Naive thymus-derived CD4-positive, alpha-beta T cell (primary cell): Measurements from ENCODE around the gene WDFY1. TPM values are rescaled to one million over a fixed set of nuclear protein-coding genes. Genes with fewer than 3 reads are reported as not detected.
A peak's percentile ranks its signal among the peaks of the same experiment; 100 is the strongest.

ENCODE experiments used
- ATAC-seq: fragments of 150-1000 bp; cut with Tn5 transposase; 2 replicates; pipeline ENCODE4 v1.10.0; 2021; ENCODE audit warnings: mild to moderate bottlenecking, moderate library complexity
- CTCF ChIA-PET: fragments of 350-600 bp; sonication (Branson Sonifier 250); formaldehyde crosslinking; loops from one replicate; lab custom pipeline; 2021; ENCODE audit warnings: antibody characterized with exemption; lab: Charles Lee
- POLR2A ChIA-PET: fragments of 350-600 bp; sonication (Branson Sonifier 250); formaldehyde crosslinking; loops from one replicate; lab custom pipeline; 2021; ENCODE audit warnings: antibody characterized with exemption, inconsistent platforms; lab: Charles Lee
- DNase-seq, 9 donors: peaks; one replicate each; pipeline versions ENCODE4 v3.0.0 to v3.0.0-alpha.2; 2020 to 2022; ENCODE audit warnings: mixed read lengths in 1 of 9
- H3K27ac ChIP-seq: one replicate; pipeline ENCODE4 v1.7.0; 2013; ENCODE audit warnings: mild to moderate bottlenecking, low read depth, low read length, moderate library complexity
- H3K27me3 ChIP-seq, 2 donors: one replicate each; pipeline ENCODE4 v1.7.0; 2013; ENCODE audit warnings: low read length in 2 of 2, mild to moderate bottlenecking in 2 of 2, moderate library complexity in 2 of 2; ENCODE audit not compliant: control insufficient read depth in 2 of 2, insufficient read depth in 2 of 2
- H3K36me3 ChIP-seq, 3 experiments: 1 replicate in 2 of 3; 2 replicates in 1 of 3; pipeline ENCODE4 v1.7.0; 2013; ENCODE audit warnings: low read length in 3 of 3, mild to moderate bottlenecking in 3 of 3, moderate library complexity in 1 of 3; ENCODE audit not compliant: insufficient read depth in 3 of 3, control insufficient read depth in 2 of 3
- H3K4me1 ChIP-seq, 2 donors: one replicate each; pipeline ENCODE4 v1.7.0; 2013; ENCODE audit warnings: low read length in 2 of 2, mild to moderate bottlenecking in 2 of 2, moderate library complexity in 1 of 2; ENCODE audit not compliant: control insufficient read depth in 2 of 2, insufficient read depth in 2 of 2
- H3K4me3 ChIP-seq: 2 replicates; pipeline ENCODE4 v1.7.0; 2013; ENCODE audit warnings: mild to moderate bottlenecking, low read length
- H3K9me3 ChIP-seq, 3 experiments: 1 replicate in 2 of 3; 2 replicates in 1 of 3; pipeline ENCODE4 v1.7.0; 2013; ENCODE audit warnings: low read length in 3 of 3; ENCODE audit not compliant: control insufficient read depth in 2 of 3
- H3K27ac Mint-ChIP-seq, 9 donors: one replicate each; pipeline ENCODE4 v1.8.0; 2020 to 2022; ENCODE audit warnings: mixed read lengths in 9 of 9, mild to moderate bottlenecking in 8 of 9, moderate library complexity in 5 of 9, inconsistent platforms in 2 of 9
- H3K27me3 Mint-ChIP-seq, 5 donors: one replicate each; pipeline ENCODE4 v1.8.0; 2021 to 2022; ENCODE audit warnings: mixed read lengths in 5 of 5, mild to moderate bottlenecking in 1 of 5
- H3K36me3 Mint-ChIP-seq, 5 donors: one replicate each; pipeline ENCODE4 v1.8.0; 2020 to 2022; ENCODE audit warnings: mixed read lengths in 5 of 5, mild to moderate bottlenecking in 3 of 5, inconsistent platforms in 1 of 5
- H3K4me1 Mint-ChIP-seq, 7 donors: one replicate each; pipeline ENCODE4 v1.8.0; 2020 to 2022; ENCODE audit warnings: mixed read lengths in 7 of 7, mild to moderate bottlenecking in 3 of 7, inconsistent platforms in 1 of 7
- H3K4me3 Mint-ChIP-seq, 10 donors: one replicate each; pipeline ENCODE4 v1.8.0; 2020 to 2022; ENCODE audit warnings: mild to moderate bottlenecking in 10 of 10, mixed read lengths in 10 of 10, moderate library complexity in 6 of 10, inconsistent platforms in 2 of 10
- H3K9me3 Mint-ChIP-seq, 11 donors: one replicate each; pipeline ENCODE4 v1.8.0; 2020 to 2022; ENCODE audit warnings: mixed read lengths in 11 of 11, mild to moderate bottlenecking in 4 of 11, inconsistent platforms in 1 of 11, moderate library complexity in 1 of 11
- intact Hi-C, 2 donors: fragments of 100-400 bp; cut with micrococcal nuclease; formaldehyde crosslinking; loops; one replicate each; pipeline ENCODE4 v1.15.1; 2023
- polyA plus RNA-seq, 2 donors: library from polyadenylated mRNA; unstranded; fragments of 300-500 nt; fragmentation: Illumina TruSeq; gene quantifications; one replicate each; pipeline ENCODE4 v1.2.3, GENCODE V29; 2021
- total RNA-seq, 6 experiments: library from RNA in 5 of 6; stranded (reverse) in 5 of 6; gene quantifications; 1 replicate in 5 of 6; 2 replicates in 1 of 6; pipeline ENCODE4 v1.2.3 and lab custom pipeline; 2021 to 2026

Gene WDFY1
- total and polyA plus RNA-seq, 7 experiments from 2014 or later: 13.9 to 80.1 (median 27.4) TPM

DNA sequence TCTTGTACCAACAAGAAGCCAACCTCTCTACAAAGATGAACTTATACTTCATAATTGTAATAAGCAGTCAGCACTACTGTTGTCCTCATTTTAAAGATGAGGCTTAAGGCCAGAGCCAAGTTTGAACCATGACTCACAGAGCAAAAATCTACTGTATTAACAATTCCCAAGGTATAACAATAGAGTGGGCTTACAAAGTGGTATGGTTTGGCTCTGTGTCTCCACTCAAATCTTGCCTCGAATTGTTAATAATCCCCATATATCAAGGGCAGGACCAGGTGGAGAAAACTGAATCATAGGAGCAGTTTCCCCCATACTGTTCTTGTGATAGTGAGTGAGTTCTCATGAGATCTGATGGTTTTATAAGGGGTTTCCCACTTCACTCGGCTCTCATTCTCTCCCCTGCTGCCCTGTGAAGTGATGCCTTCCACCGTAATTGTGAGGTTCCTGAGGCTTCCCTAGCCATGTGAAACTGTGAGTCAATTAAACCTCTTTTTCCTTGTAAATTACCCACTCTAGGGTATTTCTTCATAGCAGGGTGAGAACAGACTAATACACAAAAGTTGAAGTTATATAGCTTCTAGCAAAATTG is 31.6 kb upstream of the WDFY1 start:
- no peak overlapping the region for H3K4me3 ChIP-seq
- ChIA-PET CTCF (interaction anchor here (0.9 kb wide), 1 partner anchor 17 kb away, joined by 5 read pairs; no protein-coding TSS in a partner anchor), POLR2A (no interaction called here)
- Mint-ChIP-seq H3K4me1 (no peaks in the 10 kb centered on the region), H3K27ac (no peak overlapping the region), H3K36me3 (peaks cover 0 to 13% (median 0%) of the 10 kb centered on the region in 5 donors), H3K9me3 (no peaks in the 10 kb centered on the region), H3K4me3 (no peak overlapping the region), H3K27me3 (no peaks in the 10 kb centered on the region)
- ATAC-seq: no peak
- H3K27me3 ChIP-seq: no peaks in the 10 kb centered on the region
- intact Hi-C loops: loop anchor here in 1 of 2 donors (10.0 kb wide), 1 partner anchor 1688 kb away; no protein-coding TSS in a partner anchor
- peaks cover 0 to 4% (median 0%) of the 10 kb centered on the region in 3 experiments for H3K36me3 ChIP-seq
- no peak for DNase-seq
- H3K9me3 ChIP-seq: no peaks in the 10 kb centered on the region
- H3K4me1 ChIP-seq: no peaks in the 10 kb centered on the region
- H3K27ac ChIP-seq: no peak overlapping the region

DNA sequence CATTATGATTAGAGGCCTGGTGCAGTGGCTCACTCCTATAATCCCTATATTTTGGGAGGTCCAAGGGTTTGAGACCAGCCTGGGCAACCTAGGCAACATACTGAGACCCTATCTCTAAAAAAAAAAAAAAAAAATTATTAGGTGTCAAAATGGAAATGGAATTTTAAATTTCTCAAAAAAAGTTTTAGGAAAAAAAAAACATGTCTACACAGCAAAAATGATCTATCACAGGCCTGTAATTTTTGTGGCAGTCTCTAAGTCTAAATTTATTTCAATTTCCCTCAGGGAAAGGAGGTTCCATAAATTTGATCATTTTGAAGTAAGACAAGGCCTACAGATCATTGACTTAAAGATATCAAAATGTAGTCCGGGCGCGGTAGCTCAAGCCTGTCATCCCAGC is 28.5 kb upstream of the WDFY1 start:
- CTCF ChIA-PET: no interaction called here
- DNase-seq (no peak), ATAC-seq (no peak)
- peaks cover 0 to 3% (median 0%) of the 10 kb centered on the region in 5 donors for H3K36me3 Mint-ChIP-seq
- no peaks in the 10 kb centered on the region for H3K27me3 Mint-ChIP-seq
- Histone ChIP-seq H3K4me1 (no peaks in the 10 kb centered on the region), H3K4me3 (no peak overlapping the region), H3K36me3 (peaks cover 0 to 1% (median 0%) of the 10 kb centered on the region in 3 experiments), H3K27me3 (no peaks in the 10 kb centered on the region), H3K27ac (no peak overlapping the region), H3K9me3 (no peaks in the 10 kb centered on the region)
- H3K4me3 Mint-ChIP-seq: no peak overlapping the region
- intact Hi-C loops: loop anchor here in 1 of 2 donors (5.0 to 10.0 kb wide), 2 partner anchors 804 to 1691 kb away; no protein-coding TSS in a partner anchor
- POLR2A ChIA-PET: no interaction called here
- peaks cover 0 to 14% (median 4%) of the 10 kb centered on the region in 7 donors for H3K4me1 Mint-ChIP-seq
- no peaks in the 10 kb centered on the region for H3K9me3 Mint-ChIP-seq
- H3K27ac Mint-ChIP-seq: no peak overlapping the region

DNA sequence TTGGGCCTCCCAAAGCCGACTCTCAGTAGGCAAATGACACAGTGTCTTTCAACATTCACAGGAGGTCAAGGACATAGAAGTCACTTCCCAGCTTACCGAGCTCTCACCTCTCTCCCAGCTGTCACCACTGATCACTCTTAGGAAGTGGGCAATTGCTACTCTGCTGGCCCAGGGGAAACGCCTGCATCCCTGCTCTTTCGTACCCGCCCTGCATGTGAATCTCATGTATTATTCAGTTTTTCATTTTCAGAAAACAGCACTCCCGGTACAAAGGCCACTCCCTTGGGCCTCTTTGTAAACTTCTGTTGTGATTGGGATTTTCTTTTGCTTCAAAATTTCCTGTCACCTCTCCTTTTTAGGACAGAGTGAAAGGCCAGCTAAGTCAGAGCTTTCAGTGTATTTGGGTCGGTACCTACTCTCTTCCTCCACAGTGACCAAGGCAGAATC is 27.5 kb upstream of the WDFY1 start:
- H3K36me3 ChIP-seq: peaks cover 0 to 7% (median 0%) of the 10 kb centered on the region in 3 experiments
- no peak overlapping the region for H3K4me3 ChIP-seq
- ATAC-seq (no peak), DNase-seq (no peak)
- H3K27me3 ChIP-seq: no peaks in the 10 kb centered on the region
- Mint-ChIP-seq H3K4me3 (no peak overlapping the region), H3K9me3 (no peaks in the 10 kb centered on the region), H3K4me1 (peaks cover 0 to 14% (median 4%) of the 10 kb centered on the region in 7 donors), H3K36me3 (peaks cover 0 to 3% (median 0%) of the 10 kb centered on the region in 5 donors), H3K27me3 (no peaks in the 10 kb centered on the region), H3K27ac (no peak overlapping the region)
- H3K27ac ChIP-seq: no peak overlapping the region
- intact Hi-C loops: loop anchor here in 1 of 2 donors (5.0 to 10.0 kb wide), 2 partner anchors 805 to 1692 kb away; no protein-coding TSS in a partner anchor
- no peaks in the 10 kb centered on the region for H3K9me3 ChIP-seq
- no peaks in the 10 kb centered on the region for H3K4me1 ChIP-seq
- ChIA-PET POLR2A (no interaction called here), CTCF (interaction anchor here (1.1 to 6.0 kb wide), 4 partner anchors 11 to 312 kb away, joined by 3 to 98 read pairs (median 24); no protein-coding TSS in a partner anchor)

DNA sequence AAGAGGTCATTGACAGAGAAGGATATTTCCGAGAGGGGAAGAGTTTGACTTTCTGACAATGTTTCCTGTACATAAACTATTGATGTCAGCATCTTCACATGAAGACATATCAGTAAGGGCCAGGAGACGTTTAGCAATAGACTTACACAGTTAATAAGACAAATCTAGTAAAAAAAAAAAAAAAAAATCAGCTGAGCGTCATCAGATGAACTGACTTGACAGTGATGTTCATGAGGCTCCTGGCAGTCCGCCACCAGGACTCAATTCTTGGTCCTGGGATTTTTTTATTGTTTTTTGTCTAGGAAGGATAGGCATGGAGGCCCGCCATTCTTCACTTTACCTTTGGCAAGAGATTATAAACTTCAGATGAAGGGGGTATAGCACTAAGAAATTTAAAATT is 26.6 kb upstream of the WDFY1 start:
- Histone ChIP-seq H3K27ac (no peak overlapping the region), H3K9me3 (no peaks in the 10 kb centered on the region), H3K36me3 (peaks cover 0 to 13% (median under 1%) of the 10 kb centered on the region in 3 experiments), H3K4me1 (no peaks in the 10 kb centered on the region), H3K27me3 (no peaks in the 10 kb centered on the region), H3K4me3 (no peak overlapping the region)
- intact Hi-C loops: loop anchor here (2.0 to 10.0 kb wide), 6 partner anchors 191 to 1693 kb away; no protein-coding TSS in a partner anchor
- Mint-ChIP-seq H3K36me3 (peaks cover 0 to 5% (median under 1%) of the 10 kb centered on the region in 5 donors), H3K27me3 (no peaks in the 10 kb centered on the region), H3K4me1 (peaks cover 0 to 14% (median 4%) of the 10 kb centered on the region in 7 donors), H3K4me3 (no peak overlapping the region), H3K9me3 (no peaks in the 10 kb centered on the region), H3K27ac (no peak overlapping the region)
- CTCF ChIA-PET: interaction anchor here (1.2 to 6.0 kb wide), 5 partner anchors 9 to 313 kb away, joined by 3 to 98 read pairs (median 22); no protein-coding TSS in a partner anchor
- ATAC-seq (no peak), DNase-seq (no peak)
- POLR2A ChIA-PET: interaction anchor here (2.2 kb wide), 1 partner anchor 10 kb away, joined by 7 read pairs; no protein-coding TSS in a partner anchor

DNA sequence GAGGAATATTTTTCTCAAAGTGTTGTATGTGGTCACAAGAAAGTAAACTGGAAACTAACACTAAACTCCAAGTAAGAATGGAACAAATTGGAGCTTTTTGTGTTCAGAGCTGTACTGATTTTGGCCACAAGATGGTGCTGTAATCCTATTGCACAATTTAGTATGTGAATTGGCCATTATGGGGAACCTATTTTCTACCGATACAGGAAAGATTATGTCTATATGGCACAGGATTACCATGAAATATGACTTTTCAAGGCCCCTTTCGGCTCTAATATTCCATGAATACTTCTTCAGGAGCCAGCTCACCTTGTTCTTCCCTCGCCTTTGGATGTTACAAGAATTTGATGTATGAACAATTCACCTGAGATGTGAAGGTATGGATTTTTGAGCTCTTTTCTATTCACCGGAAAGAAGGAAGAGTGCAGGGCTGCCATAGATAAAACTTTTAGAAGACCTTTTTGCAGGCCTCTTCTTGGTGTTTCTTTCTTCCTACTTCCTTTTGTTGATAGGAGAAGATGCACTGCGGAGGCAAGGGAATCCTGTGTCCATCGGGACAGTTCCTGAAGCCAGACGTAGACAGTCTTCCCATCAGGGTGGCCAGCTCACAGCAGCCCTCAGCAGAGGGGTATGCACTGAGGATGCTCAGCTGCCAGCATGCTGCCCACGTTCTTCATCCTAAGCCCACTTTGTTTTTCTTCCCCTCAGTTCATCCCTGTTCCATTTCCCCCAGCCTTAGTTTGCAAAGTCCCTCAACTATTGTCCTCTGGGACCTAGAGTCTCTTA is 25.4 kb upstream of the WDFY1 start:
- Histone ChIP-seq H3K27me3 (no peaks in the 10 kb centered on the region), H3K27ac (no peak overlapping the region), H3K4me1 (no peaks in the 10 kb centered on the region), H3K9me3 (no peaks in the 10 kb centered on the region), H3K4me3 (no peak overlapping the region), H3K36me3 (peaks cover under 1 to 21% (median 4%) of the 10 kb centered on the region in 3 experiments)
- ChIA-PET CTCF (interaction anchor here (0.6 to 6.0 kb wide), 20 partner anchors 10 to 1064 kb away, joined by 3 to 98 read pairs (median 4); partner anchors contain the start of gene MRPL44), POLR2A (interaction anchor here (0.7 to 2.2 kb wide), 4 partner anchors 9 to 219 kb away, joined by 3 to 7 read pairs (median 4); partner anchors contain the start of gene MRPL44)
- Mint-ChIP-seq H3K27ac (peak overlapping the region in 1 of 9 donors; percentile 28), H3K36me3 (peaks cover 0 to 8% (median 5%) of the 10 kb centered on the region in 5 donors), H3K4me3 (no peak overlapping the region), H3K27me3 (no peaks in the 10 kb centered on the region), H3K4me1 (peaks cover 0 to 14% (median 4%) of the 10 kb centered on the region in 7 donors), H3K9me3 (no peaks in the 10 kb centered on the region)
- ATAC-seq (peak; percentile 87), DNase-seq (peak in 8 of 9 donors; percentile 27 to 62 (median 54))
- intact Hi-C loops: loop anchor here (1.0 to 10.0 kb wide), 10 partner anchors 23 to 1694 kb away; no protein-coding TSS in a partner anchor

DNA sequence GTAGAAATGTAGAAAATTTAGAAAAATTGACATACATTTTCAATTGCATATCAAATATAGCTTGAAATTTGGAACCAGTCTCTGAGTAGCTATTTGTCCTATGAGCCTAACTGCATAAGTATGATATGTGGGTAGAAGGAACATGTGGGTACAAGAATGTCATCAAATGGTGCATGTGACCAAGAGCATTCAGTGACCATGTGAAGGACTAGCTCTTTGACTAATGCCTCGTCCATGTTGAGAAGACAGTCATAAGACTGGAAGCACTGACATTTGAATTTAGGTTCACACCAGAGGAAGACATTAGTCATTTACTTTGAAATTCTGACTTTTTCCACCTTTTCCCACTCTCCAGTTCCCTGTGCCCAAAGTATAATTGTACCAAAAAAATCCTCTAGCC is 24.7 kb upstream of the WDFY1 start:
- H3K36me3 Mint-ChIP-seq: peaks cover 0 to 8% (median 5%) of the 10 kb centered on the region in 5 donors
- Histone ChIP-seq H3K27me3 (no peaks in the 10 kb centered on the region), H3K4me1 (no peaks in the 10 kb centered on the region), H3K4me3 (no peak overlapping the region), H3K36me3 (peaks cover 4 to 21% (median 4%) of the 10 kb centered on the region in 3 experiments), H3K9me3 (no peaks in the 10 kb centered on the region), H3K27ac (no peak overlapping the region)
- peaks cover 0 to 14% (median 5%) of the 10 kb centered on the region in 7 donors for H3K4me1 Mint-ChIP-seq
- H3K27me3 Mint-ChIP-seq: no peaks in the 10 kb centered on the region
- ATAC-seq (no peak), DNase-seq (no peak)
- ChIA-PET POLR2A (interaction anchor here (0.7 to 2.2 kb wide), 4 partner anchors 9 to 219 kb away, joined by 3 to 7 read pairs (median 4); partner anchors contain the start of gene MRPL44), CTCF (interaction anchor here (0.7 to 6.0 kb wide), 18 partner anchors 8 to 1065 kb away, joined by 3 to 98 read pairs (median 4); partner anchors contain the start of gene MRPL44)
- intact Hi-C loops: loop anchor here (1.0 to 10.0 kb wide), 10 partner anchors 23 to 1695 kb away; no protein-coding TSS in a partner anchor
- H3K27ac Mint-ChIP-seq: no peak overlapping the region
- H3K4me3 Mint-ChIP-seq: no peak overlapping the region
- no peaks in the 10 kb centered on the region for H3K9me3 Mint-ChIP-seq
